Astrocyte (in vitro differentiated cells and primary cell): ENCODE measurements around the gene MYO1F.

Source experiments
- EZH2 ChIP-seq: IDR thresholded peaks from 2 replicates; pipeline ENCODE4 v1.6.1; 2012; ENCODE audit warnings: mild to moderate bottlenecking, low read length, inconsistent platforms; ENCODE audit not compliant: insufficient read depth
- TF ChIP-seq, protein P1 (sequence below): IDR thresholded peaks from 2 replicates; pipeline ENCODE4 v1.5.1; 2011; ENCODE audit warnings: low read depth, mild to moderate bottlenecking, inconsistent platforms, low read length, moderate library complexity; ENCODE audit not compliant: insufficient read depth

DNA sequence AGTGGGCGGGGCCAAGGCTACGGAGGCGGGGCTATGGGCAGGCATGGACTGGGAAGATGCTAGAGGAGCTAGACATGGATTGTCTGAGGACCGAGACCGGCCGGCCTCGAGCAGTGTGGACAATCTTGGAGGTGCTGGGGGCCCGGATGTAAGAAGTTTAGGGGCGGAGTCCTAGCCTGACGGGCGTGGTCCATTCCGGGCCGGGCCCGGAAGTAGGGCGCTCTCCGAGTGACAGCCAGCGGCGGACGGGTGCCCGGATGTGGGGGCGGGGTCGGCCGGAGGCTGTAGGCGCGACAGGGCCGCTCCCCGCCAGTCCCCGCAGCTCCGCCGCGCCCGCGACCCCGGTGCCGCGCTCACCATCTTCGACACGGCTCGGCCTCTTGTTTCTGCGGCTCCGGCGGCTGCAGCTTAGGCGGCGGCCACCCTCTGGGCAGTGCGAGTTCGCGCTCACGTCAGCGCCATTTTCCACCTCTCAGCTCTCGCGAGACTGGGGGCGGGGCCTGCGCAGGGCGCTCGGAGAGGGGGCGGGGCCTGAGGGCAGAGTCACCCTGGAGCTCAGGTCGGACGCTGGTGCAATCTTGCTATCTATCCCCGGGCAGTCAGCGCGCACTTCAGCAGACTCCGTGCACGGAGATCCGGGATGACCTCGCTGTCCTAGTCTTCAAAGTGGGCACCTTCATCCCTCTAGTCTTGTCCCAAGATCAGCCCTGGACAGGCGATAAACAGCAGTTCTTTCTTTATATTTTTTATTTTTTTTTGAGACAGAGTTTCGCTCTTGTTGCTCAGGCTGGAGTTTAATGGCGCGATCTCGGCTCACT is 63.3 kb downstream of the MYO1F start, which contains the start of gene ZNF414:
- TF ChIP-seq, protein P1, sequence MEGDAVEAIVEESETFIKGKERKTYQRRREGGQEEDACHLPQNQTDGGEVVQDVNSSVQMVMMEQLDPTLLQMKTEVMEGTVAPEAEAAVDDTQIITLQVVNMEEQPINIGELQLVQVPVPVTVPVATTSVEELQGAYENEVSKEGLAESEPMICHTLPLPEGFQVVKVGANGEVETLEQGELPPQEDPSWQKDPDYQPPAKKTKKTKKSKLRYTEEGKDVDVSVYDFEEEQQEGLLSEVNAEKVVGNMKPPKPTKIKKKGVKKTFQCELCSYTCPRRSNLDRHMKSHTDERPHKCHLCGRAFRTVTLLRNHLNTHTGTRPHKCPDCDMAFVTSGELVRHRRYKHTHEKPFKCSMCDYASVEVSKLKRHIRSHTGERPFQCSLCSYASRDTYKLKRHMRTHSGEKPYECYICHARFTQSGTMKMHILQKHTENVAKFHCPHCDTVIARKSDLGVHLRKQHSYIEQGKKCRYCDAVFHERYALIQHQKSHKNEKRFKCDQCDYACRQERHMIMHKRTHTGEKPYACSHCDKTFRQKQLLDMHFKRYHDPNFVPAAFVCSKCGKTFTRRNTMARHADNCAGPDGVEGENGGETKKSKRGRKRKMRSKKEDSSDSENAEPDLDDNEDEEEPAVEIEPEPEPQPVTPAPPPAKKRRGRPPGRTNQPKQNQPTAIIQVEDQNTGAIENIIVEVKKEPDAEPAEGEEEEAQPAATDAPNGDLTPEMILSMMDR, result no peak
- TF ChIP-seq EZH2, result no peak
